ENCODE data around the gene HTR2B.

DNA sequence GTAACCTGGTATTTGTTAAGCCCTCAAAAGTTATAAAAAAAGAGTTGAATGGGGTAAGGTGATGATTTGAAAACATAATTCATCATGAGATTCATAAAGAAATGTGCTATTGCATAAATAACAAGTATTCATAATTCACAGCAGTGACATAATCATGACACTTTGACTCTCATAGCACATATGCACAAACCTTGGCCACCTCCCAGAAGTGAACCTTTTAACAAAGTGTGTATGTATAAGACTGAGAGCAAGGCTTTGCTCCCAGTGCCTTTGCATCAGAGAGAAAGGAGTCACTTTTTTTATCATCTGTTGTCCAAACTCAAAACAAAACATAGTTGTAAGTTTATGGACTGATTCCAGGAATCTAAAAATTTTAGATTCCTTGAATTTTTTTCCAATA, 15.0 kb upstream of the HTR2B start:
- TF ChIP-seq, protein P1, sequence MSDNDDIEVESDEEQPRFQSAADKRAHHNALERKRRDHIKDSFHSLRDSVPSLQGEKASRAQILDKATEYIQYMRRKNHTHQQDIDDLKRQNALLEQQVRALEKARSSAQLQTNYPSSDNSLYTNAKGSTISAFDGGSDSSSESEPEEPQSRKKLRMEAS (IDR thresholded peaks at IDR 0.05) = no peak
- no peak for TF ChIP-seq EZH2 (IDR thresholded peaks at IDR 0.05)
- TF ChIP-seq ZFX (IDR thresholded peaks at IDR 0.05) = no peak
- TF ChIP-seq POLR2A (IDR thresholded peaks at IDR 0.05; ENCODE audit: borderline replicate concordance, extremely low read depth, insufficient read depth, insufficient read length) = no peak
- TF ChIP-seq ZNF274 (IDR thresholded peaks at IDR 0.05; ENCODE audit: low read depth, low read length) = no peak
- no peak for TF ChIP-seq CEBPB (IDR thresholded peaks at IDR 0.05; ENCODE audit: low read depth)
